Measurements from ENCODE around the gene ZNF593OS.

The ZNF593OS gene

DNA sequence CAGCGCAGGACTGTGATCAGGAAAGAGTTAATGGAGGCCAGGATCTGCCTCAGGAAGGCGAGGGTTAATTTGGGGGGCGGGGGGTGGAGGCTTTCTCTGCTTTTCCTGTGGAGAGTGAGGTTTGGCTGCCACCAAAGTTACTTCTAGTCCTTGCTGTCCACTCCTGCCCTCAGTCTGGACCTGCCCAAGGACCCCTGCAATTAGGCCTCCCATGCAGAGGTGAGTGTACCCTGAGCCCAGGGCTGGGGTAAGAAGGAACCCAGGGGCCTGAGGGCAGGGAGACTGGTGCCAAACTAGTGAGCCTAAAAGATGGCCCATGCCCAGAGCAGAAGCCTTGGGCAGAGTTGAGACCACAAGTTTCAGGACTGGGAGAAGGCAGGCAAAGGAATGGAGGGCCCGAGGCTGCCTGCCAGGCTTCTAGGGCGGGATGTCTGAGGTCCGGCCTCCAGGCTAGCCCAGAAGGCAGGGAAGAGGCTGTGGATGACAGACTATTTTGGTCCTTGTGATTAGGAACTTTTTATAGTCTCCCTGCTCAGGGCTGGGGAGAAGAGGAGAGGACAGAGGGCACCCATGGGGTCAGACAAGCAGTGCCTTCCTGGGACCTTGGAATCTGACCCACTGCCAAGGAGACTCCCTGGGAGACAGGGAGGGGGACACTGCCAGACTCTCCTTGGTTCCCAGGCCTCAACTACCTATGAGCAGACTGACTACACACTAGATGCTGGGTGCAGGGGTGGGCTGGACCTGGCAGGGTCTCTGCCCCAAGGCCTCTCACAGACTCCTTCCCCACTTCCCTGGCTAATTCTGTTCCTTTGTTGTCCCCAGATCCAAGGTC is 12.5 kb downstream of the ZNF593OS start, which contains the start of gene FAM110D:
Gene FAM110D (plus strand): TSS at position 172 of the 835 bp plus-strand sequence. CDS start 2,213 bp downstream, outside the sequence.
- DNase-seq = no peak

DNA sequence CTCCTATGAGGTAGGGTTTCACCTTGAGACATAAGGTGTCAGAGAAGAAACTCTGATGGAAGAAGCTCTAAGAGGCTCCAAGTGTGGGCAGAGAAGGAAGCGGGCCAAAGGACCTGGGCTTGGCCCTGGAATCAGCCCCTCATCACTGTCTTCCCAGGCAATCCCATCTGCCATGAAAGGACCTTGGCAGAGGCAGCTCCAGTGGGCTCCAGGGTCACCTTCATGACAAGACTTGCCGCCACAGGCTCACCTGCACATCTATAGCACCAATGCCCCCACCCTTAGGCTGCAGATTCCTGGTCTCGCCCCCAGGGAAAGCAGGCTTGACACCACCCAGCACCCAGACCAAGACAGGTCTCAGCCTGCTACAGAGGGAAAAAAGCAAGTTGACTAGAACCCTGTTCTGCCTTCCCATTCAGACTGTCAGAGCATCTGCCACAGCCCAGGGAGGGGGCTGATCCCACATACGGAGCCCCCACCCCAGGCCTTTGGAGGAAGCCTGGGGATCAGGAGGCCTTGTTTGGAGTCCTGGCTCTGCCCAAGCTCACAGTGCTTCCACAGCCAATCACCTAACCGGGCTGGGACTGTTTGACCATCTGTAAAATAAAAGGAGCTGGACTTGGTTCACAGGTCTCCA is 13.2 kb downstream of the ZNF593OS start:
- no peak for DNase-seq

DNA sequence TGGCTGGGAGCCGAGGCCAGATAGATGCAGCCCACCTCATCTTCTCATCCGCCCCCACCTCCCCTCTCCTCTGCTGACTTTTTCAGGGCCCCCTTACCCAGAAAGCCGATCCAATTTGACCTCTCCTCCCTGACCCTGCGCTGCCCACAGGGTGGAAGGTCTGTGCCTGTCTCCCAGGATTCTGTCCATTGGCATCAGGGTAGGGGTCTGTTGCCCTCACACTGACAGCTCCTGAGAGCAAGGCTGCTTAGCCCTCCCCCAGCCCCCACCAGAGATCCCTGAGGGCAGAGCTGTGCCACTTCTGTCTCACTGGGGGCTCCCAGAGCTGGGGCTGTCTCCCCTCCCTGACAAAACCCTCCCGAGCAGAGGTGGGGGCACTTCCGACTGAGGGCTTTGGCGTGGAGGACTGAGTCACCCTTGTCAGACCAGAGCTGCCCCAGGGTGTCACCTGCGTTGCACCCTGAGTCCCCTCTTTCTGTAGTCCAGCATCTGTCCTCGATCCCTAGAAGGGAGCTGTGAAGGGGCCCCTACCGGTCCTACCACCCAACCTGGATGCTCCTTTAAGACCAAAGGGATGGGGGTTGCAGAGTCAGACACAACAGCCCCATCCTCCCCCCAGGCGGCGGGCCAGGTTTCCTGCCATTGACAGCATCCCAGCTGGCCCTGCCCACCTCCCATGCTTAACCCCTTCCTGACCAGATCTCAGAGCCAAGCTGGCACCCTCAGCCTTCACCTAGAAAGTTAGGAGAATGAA is 15.2 kb downstream of the ZNF593OS start:
- no peak for DNase-seq

DNA sequence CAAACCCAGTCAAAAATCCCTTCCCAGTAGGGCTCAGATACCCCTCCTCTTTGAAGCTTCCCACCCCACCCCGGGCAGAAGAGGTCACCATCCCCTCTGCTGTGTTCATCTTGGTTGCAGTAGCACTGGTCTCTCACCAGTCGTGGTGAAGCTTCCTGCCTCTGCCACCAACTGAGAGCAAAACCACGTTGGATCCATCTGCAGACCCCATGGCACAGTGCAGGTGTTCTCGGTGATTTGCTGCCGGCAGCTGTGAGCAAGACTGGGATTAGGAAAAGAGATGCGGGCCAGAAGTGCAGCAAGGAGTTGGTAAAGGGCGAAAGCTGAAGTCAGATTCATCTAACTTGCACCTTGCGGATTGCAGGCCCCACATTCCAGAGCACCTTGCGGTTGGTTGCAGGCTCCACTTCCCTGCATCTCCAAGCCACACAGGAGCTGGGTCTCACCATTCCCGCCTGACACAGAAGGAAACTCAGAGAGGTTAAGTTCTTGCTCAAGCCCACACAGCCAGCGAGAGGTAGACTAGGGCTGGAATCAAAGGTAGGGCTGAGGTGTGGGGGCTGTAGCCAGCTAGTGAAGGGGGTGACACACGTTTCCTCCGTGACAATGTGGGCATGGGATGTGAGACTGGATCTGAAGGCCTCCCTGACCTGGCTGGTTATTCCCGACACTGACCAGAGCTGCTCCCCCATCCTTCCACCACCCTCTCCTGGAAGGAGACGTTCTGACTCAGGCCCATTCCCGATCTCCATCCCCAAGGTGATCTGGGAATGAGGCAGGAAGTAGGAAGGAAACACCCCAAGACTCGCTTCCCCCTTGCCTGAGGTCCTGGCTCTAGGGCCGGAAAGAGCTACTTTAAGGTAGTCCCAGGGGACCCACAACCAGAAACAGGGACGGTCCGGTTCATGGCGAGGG is 16.0 kb downstream of the ZNF593OS start:
- no peak for DNase-seq

DNA sequence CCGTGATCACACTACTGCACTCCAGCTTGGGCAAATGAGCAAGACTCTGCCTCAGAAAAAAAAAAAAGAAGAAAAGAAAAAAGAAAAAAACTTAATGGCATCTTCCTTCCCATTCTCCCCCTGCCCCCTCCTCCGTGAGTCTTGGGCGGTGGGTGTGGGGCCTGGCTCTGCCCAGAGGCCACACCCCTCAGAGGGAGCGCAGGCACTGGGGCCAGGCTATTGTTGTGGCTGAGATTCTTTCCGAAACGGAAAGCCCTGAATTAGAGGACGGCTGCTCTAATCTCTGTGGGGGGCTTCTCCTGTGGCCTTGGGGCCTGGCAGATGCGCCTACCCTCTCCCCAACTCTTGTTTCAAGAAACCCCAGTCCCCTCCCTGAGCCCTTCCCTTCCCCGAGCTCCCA is 16.9 kb downstream of the ZNF593OS start:
- no peak for DNase-seq

DNA sequence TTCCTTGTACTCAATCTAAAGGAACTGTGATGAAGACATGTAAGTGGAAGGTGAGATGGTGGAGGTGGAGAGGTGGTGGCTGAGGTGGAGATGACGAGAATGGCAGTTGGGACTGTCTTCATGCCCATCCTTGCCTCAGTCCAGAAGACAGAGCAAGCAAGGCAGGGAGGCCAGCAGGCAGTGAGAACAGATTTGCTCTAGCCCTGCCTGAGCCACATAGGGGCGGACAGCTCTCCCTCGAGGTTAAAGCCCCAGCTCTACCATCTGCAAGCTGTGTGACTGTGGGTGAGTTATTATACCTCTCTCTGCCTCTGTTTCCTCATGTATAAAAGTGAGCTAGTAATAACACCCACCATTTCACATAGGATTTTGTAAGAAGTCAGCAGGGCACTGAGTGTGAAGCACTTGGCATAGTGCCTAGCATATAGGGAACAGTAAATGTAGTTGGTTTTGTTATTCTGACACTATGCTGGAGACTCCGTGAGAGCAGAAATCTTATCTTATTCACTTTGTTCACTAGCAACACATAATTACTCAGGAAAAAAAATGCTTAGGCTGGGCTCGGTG is 17.6 kb downstream of the ZNF593OS start:
- no peak for DNase-seq

DNA sequence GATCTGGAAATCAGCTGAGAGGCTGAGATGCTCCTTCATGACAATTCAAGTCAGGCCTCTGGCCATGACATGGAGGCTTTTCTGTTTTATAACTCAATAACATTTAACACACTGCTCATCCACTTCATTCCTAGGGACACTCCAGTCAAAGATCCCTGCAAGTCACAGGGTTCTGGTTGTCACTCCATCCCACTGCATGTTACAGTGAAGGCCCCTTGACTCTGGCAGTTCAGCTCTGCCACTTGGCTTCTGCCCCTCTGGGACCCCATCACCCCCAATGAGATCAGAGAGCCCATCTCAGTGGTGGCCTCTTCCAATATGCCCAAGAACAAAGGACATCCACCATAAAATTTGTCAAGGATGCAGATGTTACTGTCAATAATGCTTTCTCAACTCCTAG is 22.7 kb downstream of the ZNF593OS start:
- no peak for DNase-seq

DNA sequence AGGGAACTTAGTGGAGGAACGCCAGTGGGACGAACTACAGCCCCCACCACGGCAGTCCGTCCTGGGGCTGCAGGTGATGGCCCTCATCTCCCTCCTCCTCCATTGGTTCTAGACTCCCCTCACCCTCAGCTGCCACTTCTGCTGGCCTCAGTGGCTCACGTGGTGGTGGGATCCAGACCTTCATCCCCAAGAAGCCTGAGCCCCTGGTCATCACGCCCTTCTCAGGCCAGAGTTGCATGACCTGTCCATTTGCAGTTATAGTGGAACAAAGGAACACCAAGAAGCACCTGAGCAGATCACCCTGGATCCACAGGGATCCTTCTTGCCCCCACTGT is 25.7 kb downstream of the ZNF593OS start:
- no peak for DNase-seq

DNA sequence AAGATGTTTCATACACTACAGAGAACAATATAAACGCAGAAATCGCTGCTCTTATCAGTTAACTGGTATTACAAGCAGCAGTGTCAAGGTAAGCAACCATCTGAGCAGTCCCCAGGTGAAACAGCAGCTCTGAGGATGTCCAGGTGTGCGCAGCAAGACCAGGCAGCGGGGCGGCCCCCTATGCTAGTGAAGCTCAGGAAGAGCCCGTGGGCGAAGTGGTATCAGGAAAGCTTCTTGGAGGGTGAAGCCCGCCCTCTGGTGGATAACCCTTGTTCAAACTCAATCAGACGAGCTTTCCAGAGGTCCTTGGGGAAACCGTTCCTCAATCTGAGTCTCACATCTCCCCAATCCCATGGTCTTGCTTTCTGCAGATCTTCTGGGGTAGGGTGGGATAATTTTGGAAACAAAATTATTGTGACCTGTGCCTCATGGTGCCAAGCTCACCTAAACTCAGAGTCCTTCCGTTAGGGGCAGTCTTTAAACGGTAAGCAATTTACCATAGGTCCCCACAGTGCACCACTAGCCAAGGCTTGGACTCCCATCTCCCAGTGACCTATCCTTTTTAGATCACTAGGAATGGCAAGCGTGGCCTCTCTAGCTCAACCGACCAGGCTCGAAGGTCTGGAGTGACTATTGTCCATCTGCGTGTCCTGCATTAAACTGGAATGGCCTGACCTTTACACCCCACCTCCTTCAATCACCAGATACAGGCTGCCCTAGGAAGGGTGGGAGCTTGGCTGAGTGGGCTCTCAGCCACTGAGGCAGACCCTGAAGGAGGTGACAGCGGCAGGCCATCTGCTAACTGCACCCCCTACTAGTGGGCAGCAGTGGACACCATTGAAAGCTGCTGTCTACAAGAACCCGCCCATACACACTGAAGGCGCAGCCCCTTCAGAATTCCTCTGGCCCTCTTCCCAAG is 26.3 kb downstream of the ZNF593OS start:
- peak; percentile 97 for DNase-seq

DNA sequence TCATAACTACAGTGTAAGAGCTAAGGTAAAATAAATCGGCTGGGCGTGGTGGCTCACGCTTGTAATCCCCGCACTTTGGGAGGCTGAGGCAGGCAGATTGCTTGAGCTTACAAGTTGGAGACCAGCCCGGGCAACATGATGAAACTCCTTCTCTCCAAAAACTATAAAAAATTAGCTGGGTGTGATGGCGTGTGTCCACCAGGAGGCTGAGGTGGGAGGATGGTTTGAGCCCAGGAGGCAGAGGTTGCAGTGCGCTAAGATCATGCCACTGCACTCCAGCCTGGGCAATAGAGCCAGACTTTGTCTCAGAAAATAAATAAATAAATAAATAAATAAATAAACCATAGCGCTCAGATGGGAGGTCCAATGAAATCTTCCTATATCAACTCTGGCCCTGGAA is 29.5 kb downstream of the ZNF593OS start:
- no peak for DNase-seq

DNA sequence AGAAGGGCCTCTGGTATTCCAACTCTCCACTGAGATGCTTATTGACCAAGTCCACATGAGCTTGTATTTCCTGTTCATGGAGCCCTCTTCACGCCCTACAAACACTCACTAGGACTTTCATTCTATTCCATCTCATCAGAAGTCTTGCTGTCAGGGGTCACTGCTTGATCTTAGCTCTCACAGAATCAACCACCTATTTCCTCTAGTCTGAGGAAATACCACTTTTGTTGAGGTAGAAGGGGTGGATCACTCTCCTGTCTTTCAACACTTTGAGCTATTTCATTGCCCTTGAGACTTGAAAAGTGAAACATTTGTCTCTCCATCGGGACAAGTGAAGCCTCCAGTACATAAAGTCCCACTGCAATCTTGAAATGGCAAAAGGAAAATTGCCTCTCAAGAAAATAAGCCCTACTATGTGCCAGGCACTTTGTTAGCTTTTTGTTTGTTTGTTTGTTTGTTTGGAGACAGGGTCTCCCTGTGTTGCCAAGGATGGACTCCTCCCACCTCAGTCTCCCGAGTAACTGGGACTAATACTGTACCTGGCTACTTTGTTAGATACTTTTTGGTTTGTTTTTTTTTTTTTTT is 32.6 kb downstream of the ZNF593OS start:
- DNase-seq = peak; percentile 69

DNA sequence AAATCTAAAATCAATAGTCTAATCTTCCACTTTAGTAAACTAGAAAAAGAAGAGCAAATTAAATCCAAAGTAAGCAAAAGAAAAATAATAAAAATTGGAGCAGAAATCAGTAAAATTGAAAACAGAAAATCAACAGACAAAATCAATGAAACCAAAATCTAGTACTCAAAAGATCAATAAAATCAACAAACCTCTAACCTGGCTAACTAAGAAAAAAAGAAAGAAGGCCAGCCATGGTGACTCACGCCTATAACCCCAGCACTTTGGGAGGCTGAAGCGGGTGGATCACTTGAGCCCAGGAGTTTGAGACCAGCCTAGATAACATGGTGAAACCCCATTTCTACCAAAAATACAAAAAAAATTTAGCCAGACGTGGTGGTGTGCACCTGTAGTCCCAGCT is 37.2 kb downstream of the ZNF593OS start:
- DNase-seq = no peak

DNA sequence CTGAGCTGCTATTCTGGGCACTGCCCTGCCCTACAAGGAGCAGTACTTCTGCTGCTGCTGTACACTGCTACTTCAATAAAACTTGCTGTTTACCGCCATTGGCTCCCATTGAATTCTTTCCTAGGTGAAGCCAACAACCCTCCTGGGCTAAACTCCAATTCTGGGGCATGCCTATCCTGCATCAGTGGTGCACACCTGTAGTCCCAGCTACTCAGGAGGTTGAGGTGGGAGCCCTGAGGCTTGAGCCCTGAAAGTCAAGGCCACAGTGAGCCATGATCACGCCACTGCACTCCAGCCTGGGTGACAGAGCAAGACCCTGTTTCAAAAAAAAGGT is 38.8 kb downstream of the ZNF593OS start:
- no peak for DNase-seq

DNA sequence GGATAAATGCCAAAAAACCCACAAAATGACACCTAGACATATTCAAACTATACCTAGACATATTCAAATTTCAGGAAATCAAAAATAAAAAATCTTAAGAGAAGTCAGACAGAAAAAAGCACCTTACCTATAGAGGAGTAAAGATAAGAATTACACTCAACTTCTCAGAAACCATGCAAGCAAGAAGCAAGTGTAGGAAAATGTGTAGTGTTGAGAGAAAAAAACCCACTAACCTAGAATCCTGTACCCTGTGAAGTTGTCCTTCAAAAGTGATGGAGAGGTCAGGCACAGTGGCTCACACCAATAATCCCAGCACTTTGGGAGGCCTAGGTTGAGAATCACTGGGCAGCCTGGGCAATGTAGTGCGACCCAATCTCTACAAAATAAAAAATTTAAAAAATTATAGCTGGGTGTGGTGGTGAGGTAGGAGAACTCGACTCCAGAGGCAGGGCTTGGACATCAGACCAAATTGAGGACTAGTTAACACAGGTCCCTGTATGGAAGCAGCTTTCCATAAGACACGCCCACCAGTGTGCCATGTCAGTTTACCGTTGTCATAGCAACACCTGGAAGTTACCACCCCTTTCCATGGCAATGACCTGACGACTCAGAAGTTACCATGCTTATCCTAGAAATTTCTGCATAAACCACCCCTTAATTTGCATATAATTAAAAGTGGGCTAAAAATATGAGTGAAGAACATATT is 39.4 kb downstream of the ZNF593OS start:
- DNase-seq = peak; percentile 44

DNA sequence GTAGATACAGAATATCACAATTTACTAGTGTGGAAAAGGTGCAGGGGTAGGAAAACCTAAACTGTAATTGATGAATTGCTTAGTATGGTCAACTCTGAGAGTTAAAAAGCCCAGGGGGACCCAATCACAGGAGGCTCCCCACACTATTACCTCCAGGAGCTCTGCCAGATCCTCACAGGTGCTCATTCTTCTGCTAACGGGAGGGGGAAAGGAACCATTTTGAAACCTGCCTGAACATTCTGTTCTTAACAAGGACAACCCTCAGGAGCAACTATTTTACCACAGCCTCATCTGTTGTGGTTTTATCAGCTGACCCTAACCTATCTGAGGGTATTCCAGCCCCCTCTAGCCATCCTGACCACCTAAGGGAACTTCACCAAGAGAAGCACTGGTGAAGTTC is 40.9 kb downstream of the ZNF593OS start:
- DNase-seq = no peak

DNA sequence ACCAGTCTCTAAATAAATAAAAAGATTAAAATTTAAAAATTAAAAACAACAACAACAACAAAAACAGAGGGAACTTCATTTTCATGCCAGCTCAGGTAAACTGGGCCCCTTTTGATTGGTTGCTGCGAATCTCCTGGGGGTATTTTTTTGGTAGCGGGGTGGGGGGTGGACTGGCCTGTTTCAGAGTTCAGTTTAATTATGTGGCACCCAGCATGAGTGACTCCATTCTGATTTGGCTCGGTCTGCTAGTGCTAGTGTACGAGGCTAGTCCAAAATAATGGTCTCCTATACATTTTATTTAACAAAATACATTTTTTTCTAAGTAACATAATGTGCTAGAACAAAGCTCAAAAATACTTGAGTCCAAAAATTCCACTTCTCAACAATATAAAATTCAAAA is 41.9 kb downstream of the ZNF593OS start:
- no peak for DNase-seq

DNA sequence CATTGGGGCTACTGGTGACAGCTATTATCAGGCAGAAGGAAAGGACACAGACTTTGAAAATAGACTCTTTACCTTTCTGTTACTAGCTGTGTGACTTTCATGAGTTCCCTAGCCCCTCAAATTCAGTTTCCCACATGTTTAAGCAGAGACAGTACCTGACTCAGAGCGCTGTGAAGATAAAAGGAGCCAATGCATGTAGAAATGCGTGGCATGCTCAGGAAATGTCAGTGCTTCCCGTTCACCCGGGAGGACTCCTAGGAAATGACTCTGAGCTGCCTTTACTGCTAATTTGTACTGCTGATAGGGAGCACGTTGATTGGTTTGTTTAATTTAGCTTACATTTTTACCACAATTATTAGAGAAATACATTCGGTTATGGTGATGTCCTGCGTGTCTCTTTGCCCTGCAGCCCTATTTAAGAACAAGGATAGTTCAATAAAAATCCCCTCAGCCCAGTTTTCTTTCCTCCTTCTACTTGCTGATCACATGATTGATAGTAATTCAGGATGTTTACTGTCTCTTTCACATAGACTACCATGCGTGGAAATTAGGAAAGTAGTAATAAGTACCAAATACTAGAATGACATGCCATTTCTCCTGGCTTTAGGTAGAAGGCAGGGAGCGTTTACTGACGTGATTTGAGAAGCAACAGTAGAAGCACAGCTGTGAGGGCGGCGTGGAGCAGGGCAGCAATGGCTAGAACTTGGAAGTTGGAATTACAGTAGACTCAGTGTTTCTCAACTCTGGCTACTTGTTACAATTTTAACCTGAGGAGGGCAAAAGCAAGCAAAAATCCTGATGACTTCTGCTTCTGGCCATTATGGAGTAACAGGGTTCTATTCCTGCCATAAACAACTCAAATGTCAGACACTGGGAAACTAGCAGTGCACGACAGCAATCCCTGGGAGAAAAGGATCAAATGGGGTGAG is 44.1 kb downstream of the ZNF593OS start:
- no peak for DNase-seq

DNA sequence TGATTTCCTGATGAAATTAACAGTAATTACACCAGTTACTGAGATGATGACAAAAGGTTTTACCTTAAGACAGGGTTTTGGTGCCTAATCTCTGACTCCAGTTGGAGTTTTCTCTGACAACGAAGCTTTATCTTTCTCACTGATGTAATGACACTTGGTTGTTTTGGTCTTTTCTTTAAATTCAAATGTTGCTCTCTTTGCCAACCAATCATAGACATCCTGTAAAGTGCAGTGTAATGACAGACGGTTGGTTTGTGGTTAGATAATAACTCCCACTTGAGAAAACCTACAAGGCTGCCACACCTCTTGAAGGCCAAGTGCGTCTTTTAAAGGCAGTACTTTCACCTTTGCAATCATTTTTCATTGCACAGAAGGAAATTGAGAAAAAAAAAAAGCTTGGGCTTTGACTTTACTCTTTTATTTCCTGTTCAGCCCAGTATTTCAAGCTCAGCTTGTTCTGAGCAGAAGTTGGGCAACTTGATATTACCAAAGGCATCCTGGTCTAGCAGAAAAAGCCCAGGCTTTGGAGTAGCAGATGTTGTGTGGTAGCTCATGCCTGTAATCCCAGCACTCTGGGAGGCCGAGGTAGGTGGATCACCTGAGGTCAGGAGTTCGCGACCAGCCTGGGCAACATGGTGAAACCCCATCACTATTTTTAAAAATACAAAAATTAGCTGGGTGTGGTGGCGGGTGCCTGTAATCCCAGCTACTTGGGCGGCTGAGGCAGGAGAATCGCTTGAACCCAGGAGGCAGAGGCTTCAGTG is 45.1 kb downstream of the ZNF593OS start:
- peak; percentile 79 for DNase-seq

Data from DMS53 (cell line).